ENCODE results near the gene CXCL17. TPM values are rescaled to one million over a fixed set of nuclear protein-coding genes. Genes with fewer than 3 reads are reported as not detected.

Gene CXCL17
- total RNA-seq, 2 experiments from 2014 or later = not detected

DNA sequence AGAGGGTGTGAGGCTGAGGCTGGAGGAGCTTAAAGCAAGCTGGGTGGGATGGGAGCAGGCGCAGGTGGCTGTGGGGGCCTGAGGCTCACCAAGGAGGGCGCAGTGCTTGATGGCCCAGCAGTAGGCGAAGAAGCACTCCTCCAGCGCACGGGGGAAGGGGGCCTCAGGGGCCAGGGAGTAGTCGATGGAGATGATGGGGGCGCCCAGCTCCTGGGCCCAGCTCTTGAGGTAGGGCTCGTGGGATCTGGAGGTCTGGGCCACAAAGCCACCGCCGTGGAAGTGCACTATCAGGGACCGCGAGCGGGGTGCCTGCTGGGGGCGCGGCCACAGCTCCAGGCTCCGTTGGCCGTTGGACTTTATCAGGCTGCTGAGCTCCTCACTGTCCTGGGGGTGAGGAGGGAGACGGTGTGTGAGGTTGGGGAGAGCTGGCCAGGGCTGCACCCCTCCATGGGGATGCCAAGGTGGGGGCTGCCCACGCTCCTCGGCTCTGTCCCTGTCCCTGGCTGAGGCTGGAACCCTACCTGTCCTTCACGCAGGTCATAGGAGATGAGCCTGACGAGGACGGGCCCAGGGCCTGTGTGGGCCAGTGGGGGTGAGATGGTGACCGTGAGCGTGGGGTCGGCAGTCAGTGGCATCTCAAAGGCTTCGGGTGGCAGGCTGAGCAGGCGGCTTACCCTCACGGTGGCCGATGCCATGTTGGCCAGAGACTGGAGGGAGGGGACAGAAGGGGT lies 35.5 kb downstream of the CXCL17 start:
- Histone ChIP-seq H3K36me3 (ENCODE audit: insufficient read depth, low read length) (peaks cover 59% of the 10 kb centered on the region), H3K4me2 (ENCODE audit: low read length) (no peak overlapping the region), H3K27ac (ENCODE audit: low read depth, low read length, poor library complexity, severe bottlenecking) (no peak overlapping the region), H3K4me1 (ENCODE audit: insufficient read depth, low read length, poor library complexity, severe bottlenecking) (no peaks in the 10 kb centered on the region), H3K4me3 (ENCODE audit: low read depth, low read length, poor library complexity, severe bottlenecking) (no peak overlapping the region), H3K9me2 (ENCODE audit: insufficient read depth, low read length) (no peaks in the 10 kb centered on the region), H3K9me3 (ENCODE audit: low read length) (no peaks in the 10 kb centered on the region), H2AFZ (ENCODE audit: low read length) (no peak overlapping the region), H4K20me1 (ENCODE audit: insufficient read depth, low read length) (no peaks in the 10 kb centered on the region), H3K79me2 (ENCODE audit: insufficient read depth, low read depth, low read length) (no peaks in the 10 kb centered on the region)
- CTCF ChIA-PET (ENCODE audit: unreplicated experiment) = no interaction called here
- intact Hi-C loops (cut with micrococcal nuclease; ENCODE audit: unreplicated experiment) = no loop called here
- DNase-seq (ENCODE audit: low spot score) = no peak
- no TSS peak for BruUV-seq (replicated peaks)
- TF ChIP-seq, protein P1, sequence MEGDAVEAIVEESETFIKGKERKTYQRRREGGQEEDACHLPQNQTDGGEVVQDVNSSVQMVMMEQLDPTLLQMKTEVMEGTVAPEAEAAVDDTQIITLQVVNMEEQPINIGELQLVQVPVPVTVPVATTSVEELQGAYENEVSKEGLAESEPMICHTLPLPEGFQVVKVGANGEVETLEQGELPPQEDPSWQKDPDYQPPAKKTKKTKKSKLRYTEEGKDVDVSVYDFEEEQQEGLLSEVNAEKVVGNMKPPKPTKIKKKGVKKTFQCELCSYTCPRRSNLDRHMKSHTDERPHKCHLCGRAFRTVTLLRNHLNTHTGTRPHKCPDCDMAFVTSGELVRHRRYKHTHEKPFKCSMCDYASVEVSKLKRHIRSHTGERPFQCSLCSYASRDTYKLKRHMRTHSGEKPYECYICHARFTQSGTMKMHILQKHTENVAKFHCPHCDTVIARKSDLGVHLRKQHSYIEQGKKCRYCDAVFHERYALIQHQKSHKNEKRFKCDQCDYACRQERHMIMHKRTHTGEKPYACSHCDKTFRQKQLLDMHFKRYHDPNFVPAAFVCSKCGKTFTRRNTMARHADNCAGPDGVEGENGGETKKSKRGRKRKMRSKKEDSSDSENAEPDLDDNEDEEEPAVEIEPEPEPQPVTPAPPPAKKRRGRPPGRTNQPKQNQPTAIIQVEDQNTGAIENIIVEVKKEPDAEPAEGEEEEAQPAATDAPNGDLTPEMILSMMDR (conservative IDR thresholded peaks at IDR 0.05; ENCODE audit: low read length) = no peak
- no peak for TF ChIP-seq EZH2phosphoT487 (IDR thresholded peaks at IDR 0.05; ENCODE audit: borderline replicate concordance, low read depth, low read length)
- POLR2A ChIA-PET = interaction anchor here (1.2 kb wide), 1 partner anchor 11 kb away, joined by 5 read pairs; no protein-coding TSS in a partner anchor

DNA sequence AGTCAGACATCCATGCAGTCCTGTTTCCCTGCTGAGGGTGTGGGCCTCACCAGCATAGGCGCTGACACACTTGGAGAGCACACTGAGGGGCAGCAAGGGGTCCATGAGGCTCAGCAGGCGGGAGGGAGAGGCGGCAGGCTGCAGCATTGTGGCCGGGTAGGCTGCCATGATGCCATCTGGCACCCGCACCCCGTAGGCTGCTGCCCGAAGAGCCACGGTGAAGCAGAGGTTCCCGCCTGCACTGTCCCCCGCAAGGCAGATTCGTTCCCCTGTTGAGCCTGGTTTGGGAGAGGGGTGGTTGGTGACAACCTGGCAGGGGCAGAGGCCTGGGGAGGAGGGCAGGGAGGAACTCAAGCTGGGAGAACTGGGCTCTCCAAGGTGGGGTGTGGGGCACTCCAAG lies 36.6 kb downstream of the CXCL17 start:
- Histone ChIP-seq H3K79me2 (ENCODE audit: insufficient read depth, low read depth, low read length) (no peaks in the 10 kb centered on the region), H2AFZ (ENCODE audit: low read length) (no peak overlapping the region), H3K27ac (ENCODE audit: low read depth, low read length, poor library complexity, severe bottlenecking) (no peak overlapping the region), H3K4me1 (ENCODE audit: insufficient read depth, low read length, poor library complexity, severe bottlenecking) (no peaks in the 10 kb centered on the region), H3K9me2 (ENCODE audit: insufficient read depth, low read length) (no peaks in the 10 kb centered on the region), H3K4me2 (ENCODE audit: low read length) (no peak overlapping the region), H4K20me1 (ENCODE audit: insufficient read depth, low read length) (no peaks in the 10 kb centered on the region), H3K36me3 (ENCODE audit: insufficient read depth, low read length) (peaks cover 59% of the 10 kb centered on the region), H3K9me3 (ENCODE audit: low read length) (no peaks in the 10 kb centered on the region), H3K4me3 (ENCODE audit: low read depth, low read length, poor library complexity, severe bottlenecking) (no peak overlapping the region)
- POLR2A ChIA-PET = interaction anchor here (1.2 kb wide), 1 partner anchor 10 kb away, joined by 5 read pairs; no protein-coding TSS in a partner anchor
- no peak for DNase-seq (ENCODE audit: low spot score)
- no peak for TF ChIP-seq EZH2phosphoT487 (IDR thresholded peaks at IDR 0.05; ENCODE audit: borderline replicate concordance, low read depth, low read length)
- TF ChIP-seq, protein P1 (conservative IDR thresholded peaks at IDR 0.05; ENCODE audit: low read length) = no peak
- no TSS peak for BruUV-seq (replicated peaks)
- CTCF ChIA-PET (ENCODE audit: unreplicated experiment) = no interaction called here
- intact Hi-C loops (cut with micrococcal nuclease; ENCODE audit: unreplicated experiment) = no loop called here

DNA sequence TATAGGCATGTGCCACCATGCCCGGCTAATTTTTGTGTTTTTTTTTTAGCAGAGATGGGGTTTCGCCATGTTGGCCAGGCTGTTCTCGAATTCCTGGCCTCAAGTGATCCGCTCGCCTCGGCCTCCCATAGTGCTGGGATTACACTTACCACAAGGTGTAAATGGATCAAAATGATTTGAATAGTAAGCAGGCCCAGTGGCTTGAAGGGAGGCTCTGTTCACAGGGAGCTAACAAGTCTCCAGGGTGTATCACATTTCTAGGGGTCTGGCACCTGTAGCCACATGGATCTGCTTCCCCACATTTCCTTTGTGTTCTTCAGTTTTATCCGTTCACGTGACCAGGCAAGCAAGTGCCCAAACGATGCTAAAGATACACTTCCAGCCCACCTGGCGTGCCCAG lies 39.2 kb downstream of the CXCL17 start:
- Histone ChIP-seq H3K4me1 (ENCODE audit: insufficient read depth, low read length, poor library complexity, severe bottlenecking) (no peaks in the 10 kb centered on the region), H3K9me3 (ENCODE audit: low read length) (no peaks in the 10 kb centered on the region), H3K27ac (ENCODE audit: low read depth, low read length, poor library complexity, severe bottlenecking) (no peak overlapping the region), H3K9me2 (ENCODE audit: insufficient read depth, low read length) (no peaks in the 10 kb centered on the region), H3K4me2 (ENCODE audit: low read length) (no peak overlapping the region), H3K79me2 (ENCODE audit: insufficient read depth, low read depth, low read length) (no peaks in the 10 kb centered on the region), H2AFZ (ENCODE audit: low read length) (no peak overlapping the region), H3K36me3 (ENCODE audit: insufficient read depth, low read length) (peaks cover 49% of the 10 kb centered on the region), H3K4me3 (ENCODE audit: low read depth, low read length, poor library complexity, severe bottlenecking) (no peak overlapping the region), H4K20me1 (ENCODE audit: insufficient read depth, low read length) (no peaks in the 10 kb centered on the region)
- DNase-seq (ENCODE audit: low spot score) = no peak
- intact Hi-C loops (cut with micrococcal nuclease; ENCODE audit: unreplicated experiment) = no loop called here
- POLR2A ChIA-PET = no interaction called here
- no TSS peak for BruUV-seq (replicated peaks)
- CTCF ChIA-PET (ENCODE audit: unreplicated experiment) = interaction anchor here (0.6 kb wide), 1 partner anchor 16 kb away, joined by 3 read pairs; no protein-coding TSS in a partner anchor
- TF ChIP-seq EZH2phosphoT487 (IDR thresholded peaks at IDR 0.05; ENCODE audit: borderline replicate concordance, low read depth, low read length) = no peak
- TF ChIP-seq, protein P1 (conservative IDR thresholded peaks at IDR 0.05; ENCODE audit: low read length) = no peak
